Stimulated activated CD8-positive, alpha-beta memory T cell treated with anti-CD3 and anti-CD28 coated beads, Interleukin-7, amount 100 ng/mL, for 48 hours (primary cell): ENCODE data around the gene TMIGD3.
A peak's percentile ranks its signal among the peaks of the same experiment; 100 is the strongest.

Experiments used
- DNase-seq, 2 donors: peaks; one replicate each; pipeline ENCODE4 v3.0.0-alpha.2; 2020; ENCODE audit warnings: low read depth in 1 of 2; ENCODE audit errors: extremely low read depth in 1 of 2

Gene TMIGD3

DNA sequence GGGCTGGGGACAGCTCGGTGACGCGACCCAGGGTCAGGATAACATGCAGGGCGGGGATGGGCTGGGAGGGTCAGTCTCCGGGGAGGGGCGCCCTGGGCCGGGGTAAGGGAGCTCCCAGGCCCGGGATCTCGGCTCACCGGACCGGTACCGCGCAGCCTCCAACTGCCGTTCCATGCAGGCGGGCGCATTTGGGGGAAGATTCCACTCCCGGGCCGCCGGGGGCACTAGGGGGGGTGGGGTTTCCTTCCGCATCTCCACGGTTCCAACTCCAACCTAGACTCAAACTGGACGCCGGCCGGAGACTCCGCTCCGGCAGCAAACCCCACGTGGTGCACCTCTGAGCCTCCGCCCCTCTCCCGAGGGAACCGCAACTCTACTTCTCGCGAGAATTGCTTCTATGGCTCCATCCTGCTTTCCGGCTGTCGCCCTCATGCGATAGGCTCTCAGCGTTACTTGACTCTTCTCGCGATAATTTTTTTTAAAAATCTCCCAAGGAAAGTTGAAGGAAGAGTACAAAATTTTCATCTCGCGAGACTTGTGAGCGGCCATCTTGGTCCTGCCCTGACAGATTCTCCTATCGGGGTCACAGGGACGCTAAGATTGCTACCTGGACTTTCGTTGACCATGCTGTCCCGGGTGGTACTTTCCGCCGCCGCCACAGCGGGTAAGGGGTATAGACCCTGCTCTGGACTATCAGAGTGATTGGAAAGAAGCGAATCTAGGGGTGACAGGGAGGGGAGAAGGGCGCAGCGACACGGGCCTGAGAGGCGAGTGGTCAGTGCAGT, 54.3 kb downstream of the TMIGD3 start, which contains the start of the genes ATP5PB and WDR77:
Gene ATP5PB, plus strand, starts transcription at position 547 of the 785 bp plus-strand sequence. Its CDS starts 78 bp downstream, at position 625.
Gene WDR77, minus strand, starts transcription at position 339 of the 785 bp plus-strand sequence. Its CDS starts 87 bp downstream, at position 252.
- peak; percentile 76 to 90 for DNase-seq

GRCh38 chr1:111448482-111448917, 54.9 kb downstream of the TMIGD3 start:
- no peak for DNase-seq

DNA sequence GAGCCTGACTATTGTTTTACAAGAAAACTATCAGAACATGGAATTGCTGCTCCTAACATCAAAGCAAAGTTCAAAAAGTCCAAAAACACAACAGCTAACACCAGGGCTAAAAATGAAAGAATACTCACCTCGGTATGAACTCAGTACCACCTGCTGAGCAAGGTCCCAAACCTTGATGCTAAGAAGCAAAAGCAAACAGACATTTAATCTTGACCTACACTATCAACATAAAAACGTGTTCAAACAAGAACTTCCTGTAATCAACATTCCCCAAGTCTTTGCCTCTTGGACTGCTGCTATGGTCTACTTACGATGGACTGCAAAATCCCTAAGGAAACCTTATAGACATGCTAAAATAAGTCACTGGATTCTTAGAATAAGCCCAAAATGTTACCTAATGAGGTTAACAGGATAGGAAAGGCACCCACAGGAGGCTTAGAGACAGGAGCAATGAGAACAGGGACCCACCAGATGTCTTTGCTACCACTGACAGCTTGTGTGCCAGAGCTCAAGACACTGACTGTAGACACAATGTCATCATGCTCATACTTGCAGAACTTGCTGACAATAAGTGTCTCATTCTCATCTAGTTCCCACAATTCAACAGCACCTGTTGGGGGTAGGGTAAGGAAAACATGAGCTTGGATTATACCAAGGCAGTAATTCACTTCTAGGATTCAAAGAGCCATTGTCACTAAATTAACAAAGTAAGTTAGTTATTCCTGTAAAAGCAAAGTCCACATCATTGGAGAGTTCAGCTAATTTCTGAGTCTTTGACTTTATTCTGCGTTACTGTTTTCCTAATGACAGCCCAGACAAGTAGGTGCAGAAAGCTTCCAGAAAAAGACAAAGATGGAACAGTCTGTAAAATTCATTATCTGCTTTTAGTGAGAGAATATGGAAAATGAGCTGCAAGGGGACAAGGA, 56.2 kb downstream of the TMIGD3 start:
- no peak for DNase-seq

DNA sequence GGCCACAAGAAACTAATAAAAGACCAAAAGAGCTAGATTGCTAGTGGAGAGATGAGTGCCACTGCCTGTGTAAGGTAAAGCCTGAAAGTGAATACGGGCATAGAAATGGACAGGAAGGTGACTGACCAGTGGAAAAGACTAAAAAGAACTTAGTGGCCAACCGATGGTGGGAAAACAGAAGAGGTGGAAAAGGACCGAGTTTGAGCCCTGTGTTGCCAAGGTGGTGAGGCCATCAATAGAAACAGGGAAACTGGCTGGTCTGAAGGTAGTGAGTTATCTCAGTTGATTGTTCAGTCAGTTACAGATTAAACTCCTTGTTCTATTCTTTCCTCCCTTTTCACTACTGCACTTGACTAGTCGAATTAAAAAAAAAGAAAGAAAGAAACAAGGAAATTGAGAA, 56.9 kb downstream of the TMIGD3 start:
- no peak for DNase-seq

GRCh38 chr1:111444031-111444430, 59.4 kb downstream of the TMIGD3 start:
- DNase-seq = no peak

DNA sequence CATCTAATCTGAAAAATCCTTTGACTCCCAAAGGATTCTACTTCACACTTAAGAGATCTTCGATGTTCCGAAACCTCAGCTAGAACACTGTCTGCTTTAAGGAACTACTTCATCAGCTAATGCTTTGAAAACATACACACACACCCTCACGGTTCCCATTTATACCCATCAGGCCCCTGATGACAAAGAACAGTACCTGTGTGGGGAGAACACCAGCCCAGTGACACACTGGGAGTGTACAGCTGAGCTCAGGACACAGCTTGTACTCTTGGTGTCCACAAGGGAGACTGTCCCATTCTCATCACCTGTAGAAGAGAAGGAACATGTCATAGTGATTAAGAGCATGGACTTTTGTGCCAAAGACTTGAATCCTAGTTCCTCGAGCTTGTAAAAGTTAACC, 61.0 kb downstream of the TMIGD3 start:
- no peak for DNase-seq

GRCh38 chr1:111441573-111442192, 61.8 kb downstream of the TMIGD3 start:
- peak; percentile 22 to 31 for DNase-seq

GRCh38 chr1:111439461-111440351, 63.7 kb downstream of the TMIGD3 start:
- no peak for DNase-seq

DNA sequence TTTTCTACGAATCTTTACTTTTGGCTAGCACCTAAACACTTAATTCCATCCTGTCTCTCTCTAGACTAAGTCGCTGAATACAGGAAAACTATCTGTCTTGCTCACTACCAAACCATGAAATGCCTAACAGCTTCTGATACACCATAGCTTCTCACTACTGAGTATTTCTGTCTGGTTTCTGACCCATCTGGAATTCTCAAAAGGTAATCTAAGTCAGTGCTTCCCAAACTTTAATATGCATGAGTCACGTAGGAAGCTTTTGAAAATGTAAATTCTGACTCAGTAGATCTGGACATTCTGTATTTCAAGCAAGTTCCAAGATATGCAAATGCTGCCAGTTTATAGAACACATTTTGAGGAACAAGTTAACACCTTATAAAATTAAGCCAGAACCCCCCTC, 66.7 kb downstream of the TMIGD3 start:
- DNase-seq = no peak
